Glomerular endothelial cell (primary cell): ENCODE results near the gene UBE2I. TPM values are rescaled to one million over a fixed set of nuclear protein-coding genes. Genes with fewer than 3 reads are reported as not detected.

Experiments
- DNase-seq: peaks from one replicate; pipeline ENCODE4 v3.0.0-alpha.2; 2011; ENCODE audit warnings: low read depth, low spot score; ENCODE audit errors: extremely low read depth
- total RNA-seq: library from RNA; depleted of rRNA; stranded (reverse); fragments of >200 nt; gene quantifications from 2 replicates; pipeline ENCODE4 v1.2.3, GENCODE V29; 2015

UBE2I gene
- total RNA-seq, 1 donor from 2014 or later: 94.8 TPM

DNA sequence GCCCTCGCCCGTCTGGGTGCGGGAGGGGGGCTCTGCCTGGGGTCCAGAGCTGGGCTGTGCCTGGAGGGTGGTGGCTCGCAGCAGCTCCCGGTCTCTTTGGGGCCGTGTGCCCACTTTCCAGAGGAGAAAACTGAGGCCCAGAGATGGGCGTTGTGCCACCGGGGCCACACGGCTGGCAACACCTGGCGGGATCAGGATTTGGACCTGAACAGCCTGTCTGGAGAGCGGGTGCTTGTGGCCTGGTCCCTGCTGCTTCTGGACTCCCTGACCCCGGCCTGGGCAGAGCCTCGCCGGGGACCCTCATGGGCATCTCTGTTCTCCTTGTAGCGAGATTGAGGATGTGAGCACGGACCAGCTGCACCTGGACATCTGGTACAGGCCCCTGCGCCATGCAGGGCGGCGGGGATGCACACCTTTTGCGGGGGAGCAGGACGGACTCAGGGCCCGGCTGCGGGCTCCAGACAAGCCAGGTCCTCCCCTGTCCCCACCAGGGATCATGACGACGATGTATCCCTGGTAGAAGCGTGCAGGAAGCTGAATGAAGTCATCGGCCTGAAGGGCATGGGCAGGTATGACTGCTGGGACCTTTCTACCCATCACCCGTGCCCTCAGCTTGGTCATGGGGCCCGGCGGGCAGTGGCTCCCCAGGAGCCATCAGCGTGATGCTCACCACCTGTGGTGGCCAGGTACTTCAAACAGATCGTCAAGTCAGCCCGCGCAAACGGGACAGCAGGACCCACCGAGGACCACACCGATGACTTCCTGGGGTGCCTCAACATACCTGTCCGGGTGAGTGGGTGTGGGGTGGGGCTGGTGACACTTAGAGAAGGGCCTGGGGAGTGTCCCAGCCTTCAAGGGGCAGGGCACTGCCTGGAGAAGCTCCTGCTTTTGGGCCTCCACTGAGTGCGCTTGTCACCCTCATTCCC lies 32.3 kb downstream of the UBE2I start:
- no peak for DNase-seq

DNA sequence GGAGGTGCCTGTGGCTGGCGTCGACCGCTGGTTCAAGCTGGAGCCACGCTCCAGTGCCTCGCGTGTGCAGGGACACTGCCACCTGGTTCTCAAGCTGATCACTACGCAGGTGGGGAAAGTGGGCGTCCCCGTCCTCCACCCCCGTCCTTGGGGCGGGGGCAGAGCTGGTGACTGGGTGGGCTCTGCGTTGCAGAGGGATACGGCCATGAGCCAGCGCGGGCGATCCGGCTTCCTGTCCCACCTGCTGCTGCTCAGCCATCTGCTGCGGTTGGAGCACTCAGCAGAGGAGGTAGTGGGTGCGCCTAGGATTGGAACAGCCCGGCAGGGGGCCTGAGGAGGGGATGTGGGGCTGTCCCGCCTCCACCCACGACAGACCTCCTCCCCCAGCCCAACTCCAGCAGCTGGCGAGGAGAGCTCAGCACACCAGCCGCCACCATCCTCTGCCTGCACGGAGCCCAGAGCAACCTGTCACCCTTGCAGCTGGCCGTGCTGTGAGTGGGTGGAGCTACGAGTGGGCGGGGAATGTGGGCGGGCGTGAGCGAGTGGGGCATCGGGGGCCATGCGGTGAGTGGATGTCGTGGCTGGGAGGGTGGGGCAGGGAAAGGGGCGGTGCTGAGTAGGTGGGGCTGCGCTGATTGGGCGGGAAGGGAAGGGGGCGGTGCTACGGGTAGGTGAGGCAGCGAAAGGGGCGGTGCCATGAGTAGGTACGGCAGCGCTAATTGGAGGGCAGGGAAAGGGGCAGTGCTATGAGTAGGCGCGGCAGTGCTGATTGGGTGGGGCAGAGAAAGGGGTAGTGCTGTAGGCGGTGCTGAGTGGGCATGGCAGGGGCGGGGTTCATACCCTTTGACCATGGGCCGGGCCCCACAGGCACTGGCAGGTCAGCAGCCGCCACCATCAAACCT lies 33.3 kb downstream of the UBE2I start:
- peak; percentile 29 for DNase-seq

- DNase-seq: no peak
Measured at GRCh38 chr16:1343428-1344242, 34.2 kb downstream of the UBE2I start.

- DNase-seq: no peak
Measured at GRCh38 chr16:1344499-1344898, 35.1 kb downstream of the UBE2I start.

- no peak for DNase-seq
Measured at GRCh38 chr16:1345087-1345486, 35.7 kb downstream of the UBE2I start.

DNA sequence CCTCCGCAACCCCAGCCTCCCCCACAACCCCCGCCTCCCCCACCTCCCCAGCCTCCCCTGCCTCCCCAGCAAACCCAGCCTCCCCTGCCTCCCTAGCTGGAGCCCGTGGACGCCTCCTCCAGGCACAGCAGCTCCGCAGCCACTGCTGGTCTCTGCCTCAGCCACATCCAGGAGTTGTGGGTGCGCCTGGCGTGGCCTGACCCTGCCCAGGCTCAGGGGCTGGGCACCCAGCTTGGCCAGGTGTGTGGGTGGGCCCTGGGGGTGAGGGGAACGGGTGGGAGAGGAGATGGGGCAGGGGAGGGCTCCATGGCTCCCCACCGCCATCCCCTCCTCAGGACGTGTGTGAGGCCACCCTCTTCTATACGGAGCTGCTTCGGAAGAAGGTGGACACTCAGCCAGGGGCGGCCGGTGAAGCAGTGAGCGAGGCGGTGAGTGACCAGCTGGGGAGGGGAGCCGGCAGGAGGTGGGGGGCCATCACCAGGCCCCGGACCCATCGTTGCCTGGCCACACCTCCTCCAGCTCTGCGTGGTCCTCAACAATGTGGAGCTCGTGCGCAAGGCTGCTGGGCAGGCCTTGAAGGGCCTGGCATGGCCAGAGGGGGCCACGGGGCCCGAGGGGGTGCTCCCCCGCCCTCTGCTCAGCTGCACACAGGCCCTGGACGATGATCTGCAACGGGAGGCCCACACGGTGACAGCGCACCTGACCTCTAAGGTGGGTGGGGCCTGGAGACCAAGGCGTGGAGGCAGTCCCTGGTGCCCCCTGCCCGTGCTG lies 36.4 kb downstream of the UBE2I start:
- DNase-seq: no peak

DNA sequence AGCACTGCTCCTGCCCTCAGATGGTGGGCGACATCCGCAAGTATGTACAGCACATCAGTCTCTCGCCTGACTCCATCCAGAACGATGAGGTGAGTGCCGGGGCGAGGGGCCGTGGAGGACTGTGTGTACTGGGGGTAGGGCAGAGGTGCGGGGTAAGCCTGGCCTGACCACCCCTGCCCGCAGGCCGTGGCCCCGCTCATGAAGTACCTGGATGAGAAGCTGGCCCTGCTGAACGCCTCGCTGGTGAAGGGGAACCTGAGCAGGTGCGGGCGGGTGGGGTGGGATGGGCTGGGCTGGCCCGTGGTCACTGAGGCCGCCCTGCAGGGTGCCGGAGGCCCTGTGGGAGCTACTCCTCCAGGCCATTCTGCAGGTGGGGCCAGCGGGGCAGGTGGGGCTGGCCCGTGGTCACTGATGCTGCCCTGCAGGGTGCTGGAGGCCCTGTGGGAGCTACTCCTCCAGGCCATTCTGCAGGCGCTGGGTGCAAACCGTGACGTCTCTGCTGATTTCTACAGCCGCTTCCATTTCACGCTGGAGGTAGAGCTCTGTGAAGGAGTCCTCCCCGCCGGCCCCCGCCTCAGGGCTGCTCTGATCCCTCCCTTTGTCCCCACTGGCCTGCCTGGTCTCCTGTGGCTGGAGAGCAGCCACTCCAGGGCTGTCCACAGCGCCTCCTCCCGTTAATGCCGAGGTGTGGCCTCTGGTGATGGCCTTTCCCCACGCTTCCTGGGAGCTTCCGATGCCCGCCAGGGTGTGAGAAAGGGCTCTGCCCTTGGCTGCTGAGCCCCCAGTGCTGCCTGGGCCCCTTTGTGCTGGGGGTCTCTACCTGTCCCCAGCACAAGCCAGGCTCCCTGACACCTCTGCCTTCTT lies 37.2 kb downstream of the UBE2I start:
- DNase-seq: no peak

- no peak for DNase-seq
Measured at GRCh38 chr16:1347286-1347855, 37.9 kb downstream of the UBE2I start.

DNA sequence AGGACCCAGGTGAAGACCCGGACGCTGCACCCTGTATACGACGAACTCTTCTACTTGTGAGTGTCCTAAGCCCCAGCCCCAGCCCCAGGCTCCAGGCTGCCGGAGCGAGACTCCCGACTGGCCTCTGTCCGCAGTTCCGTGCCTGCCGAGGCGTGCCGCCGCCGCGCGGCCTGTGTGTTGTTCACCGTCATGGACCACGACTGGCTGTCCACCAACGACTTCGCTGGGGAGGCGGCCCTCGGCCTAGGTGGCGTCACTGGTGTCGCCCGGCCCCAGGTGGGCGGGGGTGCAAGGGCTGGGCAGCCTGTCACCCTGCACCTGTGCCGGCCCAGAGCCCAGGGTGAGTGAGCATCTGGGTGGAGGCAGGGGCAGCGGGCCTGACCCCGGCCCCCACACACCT lies 38.5 kb downstream of the UBE2I start:
- DNase-seq: no peak

DNA sequence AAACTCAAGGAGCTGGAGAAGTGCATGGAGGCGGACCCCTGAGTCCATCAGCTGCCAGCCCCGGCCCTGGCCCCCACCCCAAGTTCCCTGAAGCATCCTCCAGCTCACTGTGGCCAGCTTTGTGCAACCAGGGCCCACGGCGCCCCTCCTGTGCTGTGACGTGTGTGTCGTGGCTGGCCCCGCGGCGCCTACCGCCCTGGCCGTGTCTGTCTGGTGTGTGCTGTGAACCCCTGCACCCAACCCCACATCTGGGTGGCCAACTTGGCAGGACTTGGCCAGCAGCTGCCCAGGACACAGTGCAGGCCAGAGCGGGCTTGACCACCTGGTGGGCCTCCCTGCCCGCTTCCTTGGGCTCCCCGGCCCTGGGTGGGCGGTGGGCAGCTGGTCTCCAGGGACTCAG lies 39.0 kb downstream of the UBE2I start:
- no peak for DNase-seq

DNA sequence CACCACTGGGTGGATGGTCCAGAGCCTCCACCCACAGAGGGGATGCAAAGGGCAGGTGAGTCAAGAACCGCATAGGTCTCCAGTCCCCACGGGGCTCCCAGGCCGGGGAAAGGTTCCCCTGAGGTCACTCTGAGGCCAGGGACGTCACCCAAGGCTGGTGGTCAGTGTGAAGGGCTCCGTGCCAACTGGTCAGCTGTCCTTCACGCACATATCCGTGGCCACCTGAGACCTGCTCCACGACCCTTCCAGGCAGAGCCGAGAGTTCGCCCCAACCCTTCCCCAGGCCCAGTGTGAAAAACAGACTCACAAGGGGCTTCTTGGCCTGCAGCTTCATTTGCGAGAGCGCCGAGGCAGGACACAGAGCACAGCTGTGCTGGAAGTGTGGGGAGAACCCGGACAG lies 39.5 kb downstream of the UBE2I start:
- no peak for DNase-seq

DNA sequence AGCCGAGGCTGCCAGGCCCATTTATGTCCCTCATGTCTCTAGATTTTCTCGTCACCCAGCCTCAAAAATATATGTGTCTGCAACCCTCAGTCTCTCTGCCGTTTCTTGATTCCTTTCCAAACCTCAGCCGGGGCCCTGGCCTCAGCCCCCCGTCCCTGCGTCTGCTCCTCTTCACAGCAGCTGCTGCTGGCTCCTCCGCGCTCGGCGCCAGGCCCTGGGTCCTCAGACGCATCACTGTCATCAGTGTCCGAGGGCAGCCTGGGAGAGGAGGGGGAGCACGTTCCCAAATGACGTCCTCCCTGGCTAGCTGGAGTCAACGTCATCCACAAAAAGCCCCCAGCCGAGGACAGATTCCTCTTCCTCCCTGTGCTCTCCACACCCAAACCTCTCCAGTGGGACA lies 39.9 kb downstream of the UBE2I start:
- DNase-seq: no peak

- no peak for DNase-seq
Measured at GRCh38 chr16:1349951-1350350, 40.5 kb downstream of the UBE2I start.

- DNase-seq: no peak
Measured at GRCh38 chr16:1350691-1351090, 41.3 kb downstream of the UBE2I start.

DNA sequence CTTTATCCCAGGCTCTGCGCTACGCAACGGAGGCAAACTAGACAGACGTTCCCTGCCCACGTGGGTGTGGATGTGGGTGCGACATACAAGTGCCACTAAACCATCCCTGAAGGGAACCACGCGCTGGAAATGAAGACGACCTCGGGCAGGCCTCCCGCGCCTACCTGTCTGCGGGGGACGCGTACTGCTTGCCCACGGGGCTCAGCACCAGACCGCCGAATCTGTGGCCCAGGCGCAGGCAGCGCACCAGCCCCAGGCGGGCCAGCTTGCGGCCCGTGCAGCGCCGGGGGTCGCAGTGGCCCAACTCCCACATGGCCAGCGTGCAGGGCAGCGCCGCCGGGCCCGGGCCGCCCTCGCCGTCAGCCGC lies 41.8 kb downstream of the UBE2I start:
- DNase-seq: no peak

GRCh38 chr16:1351582-1352362 lies 42.3 kb downstream of the UBE2I start, which contains the start of the genes GNPTG and TSR3:
Gene GNPTG, plus strand, starts transcription at chr16:1351931. Its CDS starts 35 bp downstream, at chr16:1351966.
Gene TSR3, minus strand, starts transcription at chr16:1351878. Its CDS starts 74 bp downstream, at chr16:1351804.
- no peak for DNase-seq

- no peak for DNase-seq
Measured at GRCh38 chr16:1354815-1355540, 45.5 kb downstream of the UBE2I start.
